Measurements from ENCODE around the gene CLEC11A.

DNA sequence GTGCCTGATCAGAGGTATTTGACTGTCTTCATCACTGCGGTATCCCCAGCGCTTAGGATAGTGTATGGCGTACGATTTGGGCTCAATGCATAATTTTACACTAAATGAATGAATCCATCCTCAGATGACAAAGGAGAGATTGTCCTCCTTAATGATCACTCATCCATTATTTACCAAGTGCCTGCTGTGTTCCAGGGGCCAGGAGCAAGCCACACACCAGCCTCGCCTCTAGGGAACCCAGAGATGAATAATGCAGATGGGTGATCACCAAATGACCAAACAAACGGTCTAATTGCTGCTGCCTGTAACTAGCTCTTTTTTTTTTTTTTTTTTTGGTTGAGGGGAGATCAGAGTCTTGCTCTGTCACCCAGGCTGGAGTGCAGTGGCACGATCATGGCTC lies 41.2 kb downstream of the CLEC11A start:
- no peak for TF ChIP-seq POLR2AphosphoS5 (IDR thresholded peaks at IDR 0.05; ENCODE audit: borderline replicate concordance, low read depth, low read length)
- TF ChIP-seq EZH2 (IDR thresholded peaks at IDR 0.05) = no peak
- no peak for TF ChIP-seq FOXP2 (optimal IDR thresholded peaks at IDR 0.05; ENCODE audit: control extremely low read depth, extremely low read length, insufficient read depth)

Data from SK-N-MC (cell line).